HG03558 (cell line): ENCODE data around the gene CCDC134.
"Not testable (repeated sequence)": the region's sequence is repeated elsewhere in the genome, so short reads cannot be mapped to it uniquely, and the experiment has no call there.

Experiments
- ATAC-seq: cut with Tn5 transposase; IDR thresholded peaks from one replicate; pipeline ENCODE4 v1.9.1; 2021; ENCODE audit warnings: moderate number of reproducible peaks; ENCODE audit not compliant: unreplicated experiment; ENCODE audit errors: extremely low read depth

The CCDC134 gene

GRCh38 chr22:41821471-41822316, 21.2 kb downstream of the CCDC134 start:
- ATAC-seq: no peak

- ATAC-seq: no peak
Observed at GRCh38 chr22:41822317-41823057, 22.0 kb downstream of the CCDC134 start.

- ATAC-seq: no peak
Observed at GRCh38 chr22:41823797-41824196, 23.3 kb downstream of the CCDC134 start.

- no peak for ATAC-seq
Observed at GRCh38 chr22:41825376-41825775, 24.9 kb downstream of the CCDC134 start.

- no peak for ATAC-seq
Observed at GRCh38 chr22:41826021-41826420, 25.5 kb downstream of the CCDC134 start.

GRCh38 chr22:41826430-41827383, 26.2 kb downstream of the CCDC134 start:
- ATAC-seq: no peak

- ATAC-seq: no peak
Observed at GRCh38 chr22:41827671-41828070, 27.2 kb downstream of the CCDC134 start.

GRCh38 chr22:41828516-41828915, 28.0 kb downstream of the CCDC134 start:
- ATAC-seq: no peak

GRCh38 chr22:41830174-41830573, 29.7 kb downstream of the CCDC134 start:
- no peak for ATAC-seq

GRCh38 chr22:41831383-41831782, 30.9 kb downstream of the CCDC134 start:
- no peak for ATAC-seq

- no peak for ATAC-seq
Observed at GRCh38 chr22:41831828-41832552, 31.5 kb downstream of the CCDC134 start.

- peak; percentile 57 for ATAC-seq
Observed at GRCh38 chr22:41832553-41833368, 32.3 kb downstream of the CCDC134 start, which contains the start of gene SREBF2. TSS of gene SREBF2 (plus strand) at chr22:41833105. CDS start at chr22:41833271, 166 bp downstream.

GRCh38 chr22:41833369-41834004, 33.0 kb downstream of the CCDC134 start:
- no peak for ATAC-seq

- ATAC-seq: no peak
Observed at GRCh38 chr22:41834005-41834944, 33.8 kb downstream of the CCDC134 start.

GRCh38 chr22:41835462-41835861, 35.0 kb downstream of the CCDC134 start:
- ATAC-seq: not testable (repeated sequence)

GRCh38 chr22:41836551-41836950, 36.1 kb downstream of the CCDC134 start:
- ATAC-seq: no peak
